Stimulated activated CD4-positive, alpha-beta T cell treated with anti-CD3 and anti-CD28 coated beads, Interleukin-15, amount 100 ng/mL, for 48 hours (primary cell): Measurements from ENCODE around the gene PRG3.
A peak's percentile ranks its signal among the peaks of the same experiment; 100 is the strongest.

ENCODE experiments used
- DNase-seq, 2 donors: peaks; one replicate each; pipeline ENCODE4 v3.0.0-alpha.2; 2020; ENCODE audit warnings: low read depth in 2 of 2

Gene PRG3

GRCh38 chr11:57359896-57360690 lies 20.9 kb downstream of the PRG3 start:
- DNase-seq = no peak

- DNase-seq = no peak
Measured at GRCh38 chr11:57359396-57359795, 21.6 kb downstream of the PRG3 start.

GRCh38 chr11:57358991-57359390 lies 22.0 kb downstream of the PRG3 start:
- DNase-seq = no peak

DNA sequence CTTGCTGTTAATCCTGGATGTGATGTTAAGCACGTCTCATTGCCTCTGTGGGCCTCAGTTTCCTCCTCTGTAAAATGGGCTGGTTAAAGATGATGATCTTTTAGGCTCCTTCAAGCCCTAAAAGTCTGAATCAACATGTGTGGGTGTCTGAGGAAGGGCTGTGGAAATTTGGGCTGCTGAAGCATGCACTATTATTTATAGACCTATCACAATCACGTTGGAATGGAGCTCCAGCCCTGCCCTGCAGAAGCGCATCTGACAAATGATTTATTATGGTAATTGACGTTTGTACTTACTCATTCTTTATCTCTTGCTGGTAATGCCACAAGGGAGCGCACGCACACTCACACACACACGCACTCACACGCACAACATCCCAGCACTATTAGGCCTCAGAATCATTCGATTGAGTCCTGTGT lies 22.4 kb downstream of the PRG3 start:
- no peak for DNase-seq

- DNase-seq = no peak
Measured at GRCh38 chr11:57357856-57358255, 23.1 kb downstream of the PRG3 start.

DNA sequence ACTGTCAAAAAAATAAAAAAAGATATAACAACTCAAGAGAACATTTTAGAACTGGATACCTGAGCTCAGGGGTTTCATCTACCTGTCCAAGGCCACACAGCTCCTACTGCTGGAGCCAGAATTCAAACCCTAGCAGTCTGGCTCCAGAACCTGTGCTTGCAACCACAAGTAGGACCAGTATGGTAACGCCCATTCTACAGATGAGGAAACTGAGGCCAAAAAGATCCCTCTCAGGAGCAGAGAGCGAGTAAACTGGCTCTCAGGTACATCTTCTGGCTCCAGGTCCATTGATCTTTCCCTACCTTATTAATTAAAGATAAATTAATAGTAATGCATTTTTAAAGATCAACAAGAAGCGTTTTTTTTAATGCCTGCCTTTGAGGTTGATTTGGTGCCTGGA lies 23.6 kb downstream of the PRG3 start:
- DNase-seq = no peak

GRCh38 chr11:57356268-57356667 lies 24.7 kb downstream of the PRG3 start:
- DNase-seq = no peak

DNA sequence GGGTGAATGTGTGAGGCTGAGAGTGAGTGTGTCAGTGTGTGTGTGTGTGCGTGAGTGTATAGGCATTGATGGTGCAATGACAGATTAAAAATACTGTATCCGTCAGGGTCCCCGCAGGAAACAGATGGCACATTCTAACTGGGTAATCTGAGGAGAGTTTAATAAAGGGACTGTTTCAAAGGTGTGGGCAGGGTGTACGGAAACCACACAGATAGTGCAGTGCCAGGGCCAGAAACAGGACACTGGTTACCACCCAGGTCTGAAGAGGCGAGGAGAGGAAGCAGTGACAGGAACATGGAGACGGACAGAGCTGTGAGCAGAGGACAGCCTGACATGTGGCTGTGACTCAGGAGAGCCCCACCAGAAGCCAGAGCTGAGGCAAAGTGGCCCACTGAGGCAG lies 26.3 kb downstream of the PRG3 start:
- no peak for DNase-seq

DNA sequence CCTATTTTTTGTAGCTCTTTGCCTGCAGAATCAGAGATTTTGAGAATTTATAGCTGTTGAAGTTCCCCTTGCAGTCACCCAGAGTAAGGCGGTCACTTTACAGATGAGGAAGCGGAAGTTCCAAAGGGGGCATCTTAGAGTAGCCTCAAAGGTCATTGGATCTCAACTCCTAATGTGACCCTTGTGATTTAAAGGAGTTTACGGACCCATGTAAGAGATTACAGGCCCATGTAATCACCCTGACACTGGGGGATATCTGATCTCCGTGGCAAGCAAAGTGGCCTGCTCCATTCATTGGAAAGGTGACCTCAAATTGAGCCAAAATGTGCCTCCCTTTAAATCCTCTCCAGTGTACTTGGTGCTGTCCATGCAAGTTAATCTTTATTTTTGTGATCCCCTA lies 27.1 kb downstream of the PRG3 start:
- no peak for DNase-seq

DNA sequence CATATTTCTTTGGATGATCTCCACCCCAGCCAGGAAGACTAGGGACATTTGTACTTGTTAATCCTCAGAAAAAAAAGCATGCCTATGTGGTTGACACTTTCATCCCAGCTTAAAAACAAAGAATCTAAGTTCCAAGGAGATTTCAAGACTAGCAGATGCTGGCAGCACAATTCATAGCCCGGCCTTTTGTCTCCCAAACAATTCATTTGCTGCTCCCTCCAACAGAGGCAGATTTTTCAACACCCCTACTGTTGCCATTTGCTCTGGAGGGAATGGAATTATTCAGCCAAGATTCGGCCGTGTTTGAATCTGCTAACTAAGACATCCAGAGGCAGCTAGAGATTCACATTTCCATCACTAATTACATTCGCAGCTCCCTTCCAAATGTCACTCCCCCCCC lies 27.5 kb downstream of the PRG3 start:
- DNase-seq = no peak

DNA sequence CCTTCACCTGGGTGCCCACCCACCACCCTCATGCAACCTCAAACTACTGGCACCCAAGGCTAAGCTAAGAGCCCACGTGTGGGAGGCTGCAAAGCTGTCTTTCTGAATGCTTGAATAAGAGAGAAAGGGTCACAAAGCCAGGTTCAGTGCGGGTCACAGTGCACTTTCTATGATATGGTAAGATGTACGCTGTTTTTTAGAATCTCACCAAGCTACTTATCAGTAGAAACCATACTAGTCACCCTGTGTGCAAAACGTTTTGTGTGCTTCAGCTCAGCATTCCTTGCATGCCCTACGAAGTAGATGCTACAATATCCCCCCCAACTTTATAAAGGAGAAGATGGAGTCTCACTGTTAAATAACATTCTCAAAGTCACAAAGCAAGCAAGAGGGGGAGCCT lies 27.9 kb downstream of the PRG3 start:
- DNase-seq = no peak

DNA sequence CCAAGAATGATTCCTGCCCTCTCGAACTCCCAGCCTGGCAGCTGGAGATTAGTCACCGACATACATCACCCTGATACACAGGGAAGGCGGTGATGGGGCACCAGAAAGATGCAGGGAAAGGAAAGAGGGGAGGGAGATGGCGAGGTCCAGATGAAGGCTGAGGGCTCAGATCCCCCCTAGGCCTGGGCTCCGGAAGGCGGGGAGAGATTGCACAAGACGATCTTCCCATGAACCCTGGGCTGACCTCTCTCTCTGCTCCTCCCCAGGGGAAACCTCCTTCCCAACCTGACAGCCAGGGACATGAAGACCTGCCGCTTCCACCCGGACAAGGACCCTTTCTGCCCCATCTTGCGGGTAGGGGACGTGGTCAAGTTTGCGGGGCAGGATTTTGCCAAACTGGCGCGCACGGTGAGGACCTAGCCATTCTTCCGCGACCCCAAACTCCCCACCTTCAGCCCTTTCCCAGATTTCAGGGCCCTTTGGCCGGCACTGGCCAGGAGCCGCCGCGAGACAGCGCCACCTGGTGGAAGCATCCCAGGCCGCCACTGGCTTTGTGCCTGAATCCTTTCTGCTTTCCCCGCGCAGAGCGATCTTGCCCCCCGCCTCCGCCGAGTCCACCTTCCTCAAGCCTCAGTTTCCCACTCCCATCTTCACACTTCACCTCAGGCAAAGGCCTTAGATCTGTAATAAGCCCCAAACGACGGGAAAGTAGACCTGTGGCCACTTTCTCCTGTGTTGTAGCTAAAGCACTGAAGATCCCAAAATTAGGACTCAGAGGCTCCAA lies 31.3 kb downstream of the PRG3 start:
- DNase-seq = peak; percentile 28 to 47

GRCh38 chr11:57348636-57349313 lies 32.2 kb downstream of the PRG3 start:
- DNase-seq = no peak

DNA sequence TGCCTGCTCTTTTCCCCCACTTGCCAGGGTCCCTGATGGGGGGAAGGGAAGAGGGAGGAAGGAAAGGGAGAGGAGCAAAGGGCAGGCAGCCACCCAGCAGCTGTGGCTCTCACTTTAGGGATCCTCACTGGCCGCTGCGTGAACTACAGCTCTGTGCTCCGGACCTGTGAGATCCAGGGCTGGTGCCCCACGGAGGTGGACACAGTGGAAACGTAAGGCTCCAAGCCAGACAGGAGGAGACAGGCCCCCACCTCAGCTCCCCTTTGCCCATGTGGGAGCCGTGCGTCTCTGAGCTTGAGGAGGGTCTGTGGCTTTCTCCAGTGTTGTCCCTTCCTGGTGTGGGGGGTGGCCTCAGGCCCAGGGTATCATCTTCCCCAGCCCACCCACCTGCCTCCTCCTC lies 32.9 kb downstream of the PRG3 start:
- DNase-seq = no peak

- DNase-seq = no peak
Measured at GRCh38 chr11:57347336-57347735, 33.6 kb downstream of the PRG3 start.

DNA sequence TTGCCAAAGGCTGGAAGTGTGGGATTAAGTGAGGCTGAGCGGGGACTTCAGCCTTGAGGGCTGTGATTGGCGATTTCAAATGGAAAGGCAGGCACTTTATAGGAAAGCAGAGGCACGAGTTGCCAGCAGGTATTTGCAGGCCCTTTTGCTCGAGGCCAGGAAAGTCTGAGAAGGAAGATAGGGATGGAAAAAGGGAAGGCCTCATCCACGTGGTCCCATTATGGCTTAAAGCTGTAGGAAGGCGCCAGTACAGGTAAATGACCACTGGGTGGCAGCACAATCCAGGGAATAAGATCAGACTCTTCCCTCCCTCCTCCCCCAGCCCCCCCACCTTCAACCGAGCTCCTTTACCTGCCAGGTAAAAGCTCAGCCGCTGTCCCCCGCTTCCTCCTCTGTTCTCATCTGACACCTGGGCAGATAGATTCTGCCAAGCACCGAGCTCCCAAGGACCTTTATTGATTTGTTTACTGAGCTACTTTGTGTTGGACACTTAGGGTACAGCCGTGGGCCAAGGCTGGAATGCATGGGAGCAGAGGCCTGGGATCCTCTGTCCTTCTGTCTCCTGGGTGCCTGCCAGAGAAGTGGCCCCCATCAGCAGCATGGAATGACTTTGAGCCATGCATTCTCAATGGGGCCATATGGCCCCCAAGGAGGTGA lies 35.3 kb downstream of the PRG3 start:
- DNase-seq = peak; percentile 43 to 63

- DNase-seq = no peak
Measured at GRCh38 chr11:57344826-57345225, 36.1 kb downstream of the PRG3 start.

DNA sequence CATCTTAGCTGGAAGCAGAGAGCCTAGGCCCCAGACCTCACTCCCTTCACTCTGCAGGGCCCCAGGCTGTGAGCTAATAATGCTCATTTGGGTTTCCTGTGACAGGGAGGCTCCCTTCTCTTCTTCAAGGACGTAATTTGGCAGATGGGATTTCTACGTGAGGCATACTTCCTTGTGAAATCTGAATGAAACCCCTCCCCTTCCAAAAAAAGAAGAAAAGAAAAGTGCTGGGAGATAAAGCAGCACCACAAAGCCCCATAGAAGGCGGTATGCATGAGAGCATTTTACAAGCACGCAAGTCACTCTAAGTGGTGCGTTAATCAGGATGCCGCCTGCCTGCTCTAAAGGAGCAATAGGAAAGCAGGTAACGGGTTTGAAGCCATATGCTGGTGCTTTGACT lies 37.1 kb downstream of the PRG3 start:
- DNase-seq = no peak

DNA sequence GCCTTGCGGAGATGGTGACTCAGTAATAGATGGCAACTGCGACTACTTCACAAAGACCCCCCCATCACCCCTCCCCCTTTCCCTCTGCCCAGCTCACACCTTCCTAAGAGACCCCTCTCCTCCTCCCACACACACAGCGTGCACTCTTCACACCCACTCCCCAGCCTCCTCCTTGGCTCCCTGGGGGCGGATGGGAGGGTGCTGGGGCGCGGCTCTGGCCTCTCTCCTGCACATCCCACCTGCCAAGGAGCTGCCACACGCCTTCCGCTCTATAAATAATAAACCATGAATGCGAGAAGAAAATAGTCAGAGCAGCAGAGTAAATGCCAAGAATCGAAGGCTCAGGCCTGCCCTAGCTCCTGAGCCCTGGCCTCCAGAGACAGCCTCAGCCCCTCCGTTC lies 38.2 kb downstream of the PRG3 start:
- DNase-seq = no peak

DNA sequence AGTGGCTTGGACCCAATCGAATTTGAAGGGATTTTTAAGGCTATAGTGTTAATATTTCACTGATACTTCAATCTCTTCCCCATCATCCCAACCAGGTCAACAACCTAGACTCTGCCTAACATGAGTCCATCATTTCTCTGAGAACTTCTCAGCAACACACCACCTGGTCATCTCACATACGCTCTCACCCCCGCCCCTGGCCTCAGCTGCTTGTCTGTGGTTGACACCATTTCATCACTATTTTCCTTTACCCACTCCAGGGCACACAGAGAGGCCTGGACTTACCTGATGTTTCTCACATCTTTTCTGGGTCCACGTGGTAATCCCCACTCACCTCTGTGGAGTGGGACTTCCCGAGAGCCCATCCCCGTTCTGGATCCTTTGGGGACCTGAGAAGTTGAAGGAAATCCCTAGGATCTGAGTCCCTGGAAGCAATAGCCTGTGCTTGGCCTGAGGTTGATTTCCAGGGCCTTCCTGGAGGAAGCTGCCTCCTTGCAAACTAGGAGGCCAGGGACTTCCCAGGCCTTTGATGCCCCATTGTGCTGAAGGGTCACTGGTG lies 39.6 kb downstream of the PRG3 start:
- DNase-seq = no peak

DNA sequence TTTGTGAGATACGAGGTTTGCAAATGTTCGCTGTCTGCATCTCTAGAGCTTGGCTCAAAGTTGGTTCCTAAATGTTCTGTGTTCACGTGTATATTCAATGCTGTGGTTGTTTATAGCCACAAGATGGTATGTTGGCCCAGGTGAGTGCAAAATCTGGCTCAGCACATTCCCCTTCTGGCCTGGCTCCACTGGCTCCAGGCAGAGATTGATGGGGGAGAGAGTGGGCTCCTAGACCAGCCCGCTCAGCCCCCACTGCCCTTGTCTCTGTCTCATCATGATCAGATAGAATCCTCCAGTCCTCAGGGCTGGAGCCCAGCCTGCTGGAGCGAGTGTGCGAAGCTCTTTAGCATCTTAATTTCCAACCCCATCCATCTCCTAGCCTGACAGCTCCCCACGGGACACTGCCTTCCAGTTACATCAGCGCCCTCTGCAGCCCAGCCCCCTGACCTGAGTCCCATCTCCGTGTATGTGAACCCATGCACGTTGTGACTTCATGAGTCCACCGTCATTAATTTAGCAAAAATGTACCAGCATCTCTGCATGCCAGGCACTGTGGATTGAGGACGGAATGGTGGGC lies 40.8 kb downstream of the PRG3 start:
- DNase-seq = no peak

- no peak for DNase-seq
Measured at GRCh38 chr11:57339328-57339727, 41.6 kb downstream of the PRG3 start.
